K562 (cell line): ENCODE results near the gene ZFYVE28. TPM values are rescaled to one million over a fixed set of nuclear protein-coding genes. Genes with fewer than 3 reads are reported as not detected.

Experiments
- BRD4 ChIP-seq: fragments of 200-600 bp; sonication (generic); IDR thresholded peaks from 2 replicates; pipeline ENCODE4 v1.6.1; 2017; ENCODE audit warnings: inconsistent platforms
- CREM ChIP-seq: IDR thresholded peaks from 2 replicates; pipeline ENCODE4 v1.6.1; 2014; ENCODE audit warnings: antibody characterized with exemption, low read depth
- GABPA ChIP-seq: fragments of 200-800 bp; sonication (Bioruptor generic); conservative IDR thresholded peaks from 2 replicates; pipeline ENCODE4 v1.6.1; 2016; ENCODE audit warnings: low read depth, missing genetic modification characterization, missing compliant biosample characterization
- MGA ChIP-seq: fragments of 450-650 bp; IDR thresholded peaks from 2 replicates; pipeline ENCODE4 v1.6.1; 2016; ENCODE audit warnings: mild to moderate bottlenecking, moderate library complexity
- ZBTB11 ChIP-seq, 3 experiments: fragments of 200-800 bp in 1 of 3; fragments of 250-450 bp in 1 of 3; fragments of 450-650 bp in 1 of 3; sonication (Bioruptor Pico) in 1 of 3; sonication (Bioruptor generic) in 1 of 3; formaldehyde crosslinking in 1 of 3; IDR thresholded peaks; 2 replicates each; pipeline versions ENCODE4 v1.6.1 to v1.8.0; 2016 to 2022; ENCODE audit warnings: mild to moderate bottlenecking in 2 of 3, missing genetic modification characterization in 2 of 3, missing compliant biosample characterization in 1 of 3, moderate library complexity in 1 of 3
- ZNF121 ChIP-seq: sonication (generic); formaldehyde crosslinking; conservative IDR thresholded peaks from 2 replicates; pipeline ENCODE4 v1.8.0; 2022; ENCODE audit warnings: missing genetic modification reagents
- polyA plus RNA-seq, 8 experiments: library from polyadenylated mRNA; depleted of rRNA in 4 of 8; stranded (reverse) in 5 of 8; unstranded in 3 of 8; fragments of >200 nt; fragmentation: Nextera tagmentation in 2 of 8; fragmentation: Illumina TruSeq in 1 of 8; extraction: Ambion mirVana in 2 of 8; extraction: Trizol in 1 of 8; gene quantifications; 2 replicates each; pipeline versions ENCODE4 v1.2.1 to v1.2.3, GENCODE V29; 2011 to 2014; ENCODE audit warnings: inconsistent platforms in 1 of 8, missing spikeins in 1 of 8
- total RNA-seq, 7 experiments: library from RNA; depleted of rRNA in 6 of 7; stranded (reverse); fragments of >200 nt in 6 of 7; fragmentation: Illumina TruSeq in 2 of 7; extraction: Trizol in 2 of 7; gene quantifications; 2 replicates each; pipeline versions ENCODE4 v1.2.1 to v1.2.3, GENCODE V29; 2011 to 2021; ENCODE audit warnings: low replicate concordance in 1 of 7

The ZFYVE28 gene
- total and polyA plus RNA-seq, 9 of the 15 experiments (the other 6 are each of a cell fraction or from before 2014, with no cell fraction given) = 1.3 to 24.8 (median 8.9) TPM

GRCh38 chr4:2418650-2419571, 466 bp upstream of the ZFYVE28 start, which contains the start of gene CFAP99 (continued):
- peak; percentile 51 for TF ChIP-seq MGA
- peak in 1 of 3 experiments; percentile 86; a peak in 2 of 6 replicates for TF ChIP-seq ZBTB11 (CRISPR knock-in tag; IDR thresholded peaks at IDR 0.05)
- peak; percentile 62 for TF ChIP-seq GABPA
- no peak for TF ChIP-seq ZNF121 (CRISPR knock-in tag)
- TF ChIP-seq BRD4 = no peak
- TF ChIP-seq CREM = peak; percentile 99
